Left ventricle myocardium superior (tissue), 1 donor: ENCODE data around the gene CCDC7. TPM values are rescaled to one million over a fixed set of nuclear protein-coding genes. Genes with fewer than 3 reads are reported as not detected.
A peak's percentile ranks its signal among the peaks of the same experiment; 100 is the strongest.
"Not testable (repeated sequence)": the region's sequence is repeated elsewhere in the genome, so short reads cannot be mapped to it uniquely, and the experiment has no call there.

Experiments
- ATAC-seq: fragments of 200-7000 bp; cut with Tn5 transposase; one replicate; pipeline ENCODE4 v1.9.1; 2020; ENCODE audit warnings: mild to moderate bottlenecking, moderate library complexity
- DNase-seq: peaks from one replicate; pipeline ENCODE4 v3.0.0-alpha.2; 2020
- intact Hi-C: fragments of 100-400 bp; cut with micrococcal nuclease; formaldehyde crosslinking; loops from one replicate; pipeline ENCODE4 v1.11.0; 2022
- total RNA-seq: library from RNA; stranded (reverse); fragmentation: NEBNext Ultra II Directional; extraction: Animal tissue kit (Norgen Biotek cat#: 25700); gene quantifications from one replicate; pipeline ENCODE4 v1.2.1, GENCODE V29; 2021
- donor health status: DM: no; HTN: yes; CAD: no; lungs with severe emphysema.

CCDC7 gene
- total RNA-seq, 1 donor from 2014 or later, result 16.7 TPM

GRCh38 chr10:32446536-32447406 lies 831 bp downstream of the CCDC7 start:
- peak; percentile 65 for ATAC-seq
- intact Hi-C loops, result no loop called here
- no peak for DNase-seq

DNA sequence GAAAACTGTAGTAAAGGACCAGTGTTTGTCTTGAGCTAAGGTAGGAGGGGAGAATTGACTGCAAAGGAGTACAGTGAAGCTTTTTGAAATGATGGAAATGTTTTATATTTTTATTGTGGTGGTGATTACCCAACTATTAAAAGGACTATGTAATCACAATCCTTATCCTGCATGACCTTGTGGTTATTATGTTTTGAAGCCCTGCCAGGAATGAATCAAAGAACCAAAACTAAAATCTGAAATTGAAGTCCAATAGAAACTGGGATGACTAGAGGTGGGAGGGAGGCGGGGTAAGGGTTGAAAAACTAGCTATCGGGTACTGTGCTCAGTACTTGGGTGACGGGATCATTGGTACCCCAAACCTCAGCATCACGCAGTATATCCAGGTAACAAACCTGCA lies 8.2 kb downstream of the CCDC7 start:
- ATAC-seq (no peak), DNase-seq (no peak)
- intact Hi-C loops, result no loop called here

DNA sequence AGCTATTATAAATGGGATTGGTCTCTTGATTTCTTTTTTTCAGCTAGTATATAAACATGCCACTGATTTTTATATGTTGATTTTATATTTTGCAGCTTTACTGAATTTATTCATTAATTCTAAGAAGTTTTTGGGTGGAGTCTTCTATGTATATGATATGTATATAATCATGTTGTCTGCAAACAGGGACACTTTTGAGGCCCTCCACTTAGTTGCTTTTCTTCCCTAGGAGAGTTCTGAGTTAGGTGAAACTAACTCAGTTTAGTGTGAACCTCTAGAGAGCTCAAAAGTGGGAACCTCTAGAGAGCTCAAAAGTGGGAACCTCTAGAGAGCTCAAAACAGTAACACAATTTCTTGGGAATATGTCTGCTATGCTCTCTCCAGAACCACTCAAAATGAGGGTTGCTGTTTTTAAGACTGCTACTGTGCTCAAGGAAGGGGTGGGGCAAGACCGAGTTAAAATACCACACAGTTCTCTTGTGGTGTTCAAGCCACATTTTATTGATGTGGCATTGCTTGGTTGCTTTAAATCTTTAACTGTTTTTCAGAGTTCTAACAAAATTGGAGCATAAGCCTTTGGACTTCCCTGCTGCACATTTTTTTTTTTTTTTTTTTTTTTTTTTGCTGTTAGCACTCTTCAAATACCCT lies 13.2 kb downstream of the CCDC7 start:
- DNase-seq (no peak), ATAC-seq (no peak)
- intact Hi-C loops, result no loop called here

DNA sequence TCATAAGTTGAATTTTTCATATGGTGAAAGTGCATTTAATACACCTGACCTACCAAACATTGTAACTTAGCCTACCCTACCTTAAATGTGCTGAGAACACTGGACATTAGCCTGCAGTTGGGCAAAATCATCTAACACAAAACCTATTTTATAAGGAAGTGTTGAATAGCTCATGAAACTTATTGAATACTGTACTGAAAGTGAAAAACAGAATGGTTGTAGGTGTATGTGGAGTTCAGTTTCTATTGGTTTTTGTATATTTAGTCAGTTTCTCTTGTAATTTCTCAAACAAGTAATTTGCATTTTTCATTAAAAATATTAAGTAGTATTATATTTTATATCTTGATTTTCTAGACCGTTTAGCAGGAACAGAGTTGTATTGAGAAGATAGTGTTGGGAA lies 15.3 kb downstream of the CCDC7 start:
- intact Hi-C loops, result no loop called here

DNA sequence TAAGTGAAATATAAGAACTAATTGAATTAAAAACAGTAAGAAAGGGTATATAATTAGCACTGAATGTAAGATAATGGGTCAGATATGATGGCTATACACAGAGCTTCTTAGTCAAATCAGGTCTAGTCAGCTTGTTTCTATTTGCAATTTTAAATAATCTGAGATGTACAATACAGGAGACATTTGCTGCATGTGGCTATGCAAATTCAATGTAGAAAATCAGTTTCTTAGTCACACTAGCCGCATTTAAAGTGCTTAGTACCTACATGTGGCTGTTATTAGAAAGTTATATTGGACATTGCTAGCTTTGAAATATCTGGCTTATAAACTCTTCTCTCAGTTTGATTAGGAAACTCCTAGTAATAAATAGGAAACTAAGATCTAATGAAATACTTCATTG lies 25.3 kb downstream of the CCDC7 start:
- intact Hi-C loops, result no loop called here
- DNase-seq, result no peak
- ATAC-seq, result no peak

More for the DNA sequence above, 15.3 kb downstream of the CCDC7 start:
- ATAC-seq (no peak), DNase-seq (no peak)

GRCh38 chr10:32477499-32477898 lies 31.6 kb downstream of the CCDC7 start:
- ATAC-seq (no peak), DNase-seq (no peak)
- intact Hi-C loops, result no loop called here

DNA sequence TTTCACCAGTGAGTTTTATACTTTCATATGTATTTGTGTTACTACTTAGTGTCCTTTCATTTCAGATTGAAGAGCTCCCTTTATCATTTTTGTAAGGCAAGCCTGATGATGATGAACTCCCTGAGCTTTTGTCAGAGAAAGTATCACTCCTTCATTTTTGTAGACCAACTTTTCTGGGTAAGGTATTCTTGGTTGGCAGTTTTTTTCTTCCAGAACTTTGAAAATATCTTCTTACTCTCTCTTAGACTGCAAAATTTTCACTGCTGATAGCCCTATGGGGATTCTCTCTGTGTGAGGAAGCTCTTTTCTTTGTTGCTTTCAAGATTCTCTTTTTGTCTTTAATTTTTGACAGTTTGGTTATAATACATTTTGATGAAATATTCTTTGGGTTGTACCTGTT lies 35.7 kb downstream of the CCDC7 start:
- ATAC-seq, result no peak

DNA sequence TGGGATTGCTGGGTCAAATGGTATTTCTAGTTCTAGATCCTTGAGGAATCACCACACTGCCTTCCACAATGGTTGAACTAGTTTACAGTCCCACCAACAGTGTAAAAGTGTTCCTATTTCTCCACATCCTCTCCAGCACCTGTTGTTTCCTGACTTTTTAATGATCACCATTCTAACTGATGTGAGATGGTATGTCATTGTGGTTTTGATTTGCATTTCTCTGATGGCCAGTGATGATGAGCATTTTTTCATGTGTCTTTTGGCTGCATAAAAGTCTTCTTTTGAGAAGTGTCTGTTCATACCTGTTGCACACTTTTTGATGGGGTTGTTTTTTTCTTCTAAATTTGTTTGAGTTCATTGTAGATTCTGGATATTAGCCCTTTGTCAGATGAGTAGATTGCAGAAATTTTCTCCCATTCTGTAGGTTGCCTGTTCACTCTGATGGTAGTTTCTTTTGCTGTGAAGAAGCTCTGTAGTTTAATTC lies 37.1 kb downstream of the CCDC7 start:
- ATAC-seq, DNase-seq, intact Hi-C loops: not testable (repeated sequence)

More for the DNA sequence above, 35.7 kb downstream of the CCDC7 start:
- DNase-seq, result no peak
- intact Hi-C loops, result no loop called here

- ATAC-seq, DNase-seq, intact Hi-C loops: not testable (repeated sequence)
Measured at GRCh38 chr10:32488038-32488437, 42.1 kb downstream of the CCDC7 start.

GRCh38 chr10:32489158-32489557 lies 43.2 kb downstream of the CCDC7 start:
- ATAC-seq (no peak), DNase-seq (no peak)
- intact Hi-C loops, result no loop called here

DNA sequence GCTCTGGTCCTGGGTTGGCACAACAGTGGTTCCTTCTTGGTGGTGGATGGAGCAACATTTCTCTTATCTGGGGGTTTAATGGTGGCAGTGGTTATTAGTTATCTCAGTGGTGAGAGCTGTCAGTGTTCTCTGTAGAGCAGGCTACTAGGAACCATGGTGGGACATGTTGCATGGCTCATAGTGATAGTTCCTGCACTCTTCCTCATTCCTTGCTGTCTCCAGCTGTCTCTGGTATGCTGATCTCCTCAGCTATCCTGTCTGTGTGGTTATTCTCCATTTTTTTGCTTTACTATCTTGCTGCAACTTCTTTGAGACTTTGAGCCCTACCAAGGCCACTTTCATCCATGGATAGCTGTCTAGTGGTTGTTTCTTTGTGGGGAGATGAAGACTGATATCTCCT lies 44.0 kb downstream of the CCDC7 start:
- intact Hi-C loops, result no loop called here
- ATAC-seq, result no peak

GRCh38 chr10:32494562-32494961 lies 48.6 kb downstream of the CCDC7 start:
- ATAC-seq, intact Hi-C loops, DNase-seq: not testable (repeated sequence)

More for the DNA sequence above, 44.0 kb downstream of the CCDC7 start:
- DNase-seq, result no peak

DNA sequence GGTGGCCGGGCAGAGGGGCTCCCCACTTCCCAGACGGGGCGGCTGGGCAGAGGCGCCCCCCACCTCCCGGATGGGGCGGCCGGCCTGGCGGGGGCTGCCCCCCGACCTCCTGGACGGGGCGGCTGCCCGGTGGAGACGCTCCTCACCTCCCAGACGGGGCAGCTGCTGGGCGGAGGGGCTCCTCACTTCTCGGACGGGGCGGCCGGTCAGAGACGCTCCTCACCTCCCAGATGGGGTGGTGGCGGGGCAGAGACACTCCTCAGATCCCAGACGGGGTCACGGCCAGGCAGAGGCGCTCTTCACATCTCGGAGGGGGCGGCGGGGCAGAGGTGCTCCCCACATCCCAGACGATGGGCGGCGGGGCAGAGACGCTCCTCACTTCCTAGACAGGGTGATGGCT lies 54.2 kb downstream of the CCDC7 start:
- ATAC-seq, intact Hi-C loops, DNase-seq: not testable (repeated sequence)

GRCh38 chr10:32501906-32502305 lies 56.0 kb downstream of the CCDC7 start:
- no peak for ATAC-seq
- DNase-seq, result no peak
- intact Hi-C loops, result no loop called here

DNA sequence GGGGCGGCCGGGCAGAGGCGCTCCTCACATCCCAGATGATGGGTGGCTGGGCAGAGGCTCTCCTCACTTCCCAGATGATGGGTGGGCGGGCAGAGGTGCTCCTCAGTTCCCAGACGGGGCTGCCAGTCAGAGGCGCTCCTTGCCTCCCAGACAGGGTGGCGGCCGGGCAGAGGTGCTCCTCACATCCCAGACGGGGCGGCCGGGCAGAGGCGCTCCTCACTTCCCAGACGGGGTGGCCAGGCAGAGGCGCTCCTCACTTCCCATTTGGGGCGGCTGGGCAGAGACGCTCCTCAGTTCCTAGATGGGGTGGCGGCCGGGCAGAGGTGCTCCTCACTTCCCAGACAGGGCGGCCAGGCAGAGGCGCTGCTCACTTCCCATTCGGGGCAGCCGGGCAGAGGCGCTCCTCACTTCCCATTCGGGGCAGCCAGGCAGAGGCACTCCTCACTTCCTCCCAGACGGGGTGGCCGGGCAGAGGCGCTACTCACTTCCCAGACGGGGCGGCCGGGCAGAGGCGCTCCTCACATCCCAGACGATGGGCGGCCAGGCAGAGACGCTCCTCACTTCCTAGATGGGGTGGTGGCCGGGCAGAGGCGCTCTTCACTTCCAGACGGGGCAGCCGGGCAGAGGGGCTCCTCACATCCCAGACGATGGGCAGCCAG lies 60.0 kb downstream of the CCDC7 start:
- intact Hi-C loops, ATAC-seq, DNase-seq: not testable (repeated sequence)

DNA sequence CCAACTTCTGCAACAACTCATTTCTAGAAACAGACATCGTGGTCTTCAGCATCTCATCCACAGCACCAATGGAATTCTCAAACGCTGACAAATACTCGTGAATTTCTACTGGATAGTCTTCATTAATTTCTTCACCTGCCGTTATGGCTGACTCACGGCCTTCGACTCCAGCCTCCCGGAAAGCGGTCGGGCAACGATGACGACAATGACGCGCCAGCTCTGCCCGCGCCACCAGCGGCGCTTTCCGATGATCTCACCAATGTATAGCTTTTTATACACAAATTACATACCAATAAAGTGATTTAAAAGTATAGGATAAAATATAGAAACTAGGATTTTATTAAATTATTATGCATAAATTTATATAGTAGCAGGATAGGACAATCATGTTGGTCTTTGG lies 65.7 kb downstream of the CCDC7 start:
- intact Hi-C loops, result no loop called here
- no peak for ATAC-seq

DNA sequence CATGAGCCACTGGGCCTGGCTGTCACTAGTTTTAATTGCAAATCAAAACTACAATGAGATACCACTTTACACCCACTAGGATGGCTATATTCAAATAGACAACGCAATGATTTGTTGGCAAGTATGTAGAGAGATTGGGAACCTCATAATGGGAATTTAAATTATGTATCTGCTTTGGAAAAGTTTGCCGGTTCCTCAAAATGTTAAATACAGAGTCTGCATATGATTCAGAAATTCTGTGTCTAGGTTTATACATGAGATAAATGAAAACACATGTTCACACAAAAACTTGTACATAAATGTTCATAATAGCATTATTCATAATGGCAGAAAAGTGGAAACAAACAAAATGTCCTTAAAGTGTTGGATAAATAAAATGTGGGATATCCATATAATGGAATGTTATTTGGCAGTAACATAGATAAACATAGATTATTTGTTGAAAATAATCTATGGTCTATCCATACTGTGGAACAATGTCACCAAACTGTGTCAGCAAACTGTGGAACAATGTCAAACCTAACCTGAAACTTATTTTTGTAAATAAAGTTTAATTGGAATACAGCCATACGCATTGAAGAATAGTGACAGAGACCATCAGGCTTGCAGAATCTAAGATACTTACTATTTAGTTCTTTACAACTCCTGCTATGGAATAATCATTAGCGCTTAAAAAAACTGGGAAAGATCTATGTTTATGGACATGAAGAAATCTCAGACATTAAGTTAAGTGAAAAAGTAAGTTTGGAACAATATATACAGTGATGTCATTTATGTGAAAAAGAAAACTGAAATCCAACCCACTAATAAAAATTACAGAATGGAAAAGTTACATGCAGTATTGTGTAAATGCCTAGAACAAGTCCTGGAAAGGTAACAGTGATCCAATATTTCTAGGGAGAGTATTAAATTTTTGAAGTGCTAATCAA lies 70.9 kb downstream of the CCDC7 start:
- DNase-seq, result no peak
- no peak for ATAC-seq
- intact Hi-C loops, result no loop called here

More for the DNA sequence above, 65.7 kb downstream of the CCDC7 start:
- no peak for DNase-seq

GRCh38 chr10:32530231-32530630 lies 84.3 kb downstream of the CCDC7 start:
- DNase-seq (no peak), ATAC-seq (no peak)
- intact Hi-C loops, result no loop called here

GRCh38 chr10:32538256-32538655 lies 92.3 kb downstream of the CCDC7 start:
- no peak for ATAC-seq
- DNase-seq, result no peak
- intact Hi-C loops, result no loop called here
